ENCODE measurements around the gene SLC5A2. TPM values are rescaled to one million over a fixed set of nuclear protein-coding genes. Genes with fewer than 3 reads are reported as not detected.
A peak's percentile ranks its signal among the peaks of the same experiment; 100 is the strongest.
"Not testable (repeated sequence)": the region's sequence is repeated elsewhere in the genome, so short reads cannot be mapped to it uniquely, and the experiment has no call there.

Gene SLC5A2
- polyA plus RNA-seq, 10 donors = 5.1 to 13.0 (median 7.6) TPM

DNA sequence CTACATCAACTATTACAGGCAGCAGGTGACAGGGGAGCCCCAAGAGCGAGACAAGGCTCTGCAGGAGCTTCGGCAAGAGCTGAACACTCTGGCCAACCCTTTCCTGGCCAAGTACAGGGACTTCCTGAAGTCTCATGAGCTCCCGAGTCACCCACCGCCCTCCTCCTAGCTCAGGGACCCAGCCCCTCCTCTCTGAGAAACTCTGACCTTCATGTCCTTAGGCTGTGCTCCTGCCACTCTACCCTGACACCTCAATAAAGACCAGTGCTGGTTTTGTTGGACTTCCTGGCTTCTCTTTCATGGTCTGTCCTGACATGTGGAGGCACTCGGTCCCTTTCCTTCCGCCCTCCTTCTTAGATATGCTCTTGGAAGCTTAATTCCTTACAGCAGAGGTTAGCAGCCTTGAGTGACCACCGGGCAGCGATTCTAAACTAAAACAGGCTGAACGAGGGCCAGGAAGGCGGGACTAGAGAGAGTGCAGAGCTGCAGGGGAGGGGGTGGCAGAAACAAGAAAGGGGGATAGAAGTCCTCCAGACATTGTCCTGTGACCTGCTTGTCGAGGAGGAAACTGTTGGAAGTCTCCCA is 45.7 kb downstream of the SLC5A2 start:
- peak in 1 of 3 donors; percentile 19 for DNase-seq

DNA sequence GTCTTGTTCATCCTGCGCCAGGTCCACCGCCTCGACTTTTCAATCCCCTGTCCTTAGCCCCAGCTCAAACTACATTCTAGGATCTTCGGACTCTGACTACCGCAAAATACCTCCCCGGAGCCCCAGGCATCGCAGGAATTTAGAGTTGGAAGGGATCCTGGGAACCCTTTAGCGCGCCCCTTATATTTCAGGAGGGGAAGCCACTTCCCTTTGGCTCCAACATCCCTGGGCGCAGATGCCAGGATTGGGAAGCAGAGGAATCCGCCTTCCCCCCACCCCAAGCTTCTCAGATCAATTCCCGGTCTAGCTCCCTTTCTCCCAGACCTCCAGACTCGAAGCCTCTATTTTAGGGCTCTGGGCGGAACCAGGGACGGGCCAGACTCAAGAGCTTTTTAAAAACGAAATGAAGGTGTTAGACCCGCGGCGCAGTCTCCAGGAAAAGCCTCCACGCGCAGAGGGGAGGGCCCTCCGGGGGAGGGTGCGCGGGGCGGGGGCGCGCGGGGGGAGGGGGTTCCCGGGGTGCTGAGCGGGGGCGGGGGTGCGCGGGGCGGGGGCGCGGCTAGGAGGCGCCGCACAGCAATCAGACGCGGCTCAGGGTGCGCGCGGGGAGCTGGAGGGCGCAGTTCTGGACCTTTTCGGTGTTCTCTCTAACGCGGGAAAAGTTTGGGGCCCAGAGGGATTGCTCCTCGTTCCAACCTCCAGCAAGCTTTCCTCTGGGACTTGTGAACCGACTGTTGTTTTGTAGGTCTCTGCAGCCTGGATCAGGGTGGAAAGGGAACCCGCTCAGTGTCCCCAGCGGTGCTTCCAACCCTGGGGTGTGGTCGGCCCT is 46.4 kb downstream of the SLC5A2 start:
- peak; percentile 19 to 58 (median 35) for DNase-seq

GRCh38 chr16:31529937-31530312 is 47.0 kb downstream of the SLC5A2 start:
- no peak for DNase-seq

DNA sequence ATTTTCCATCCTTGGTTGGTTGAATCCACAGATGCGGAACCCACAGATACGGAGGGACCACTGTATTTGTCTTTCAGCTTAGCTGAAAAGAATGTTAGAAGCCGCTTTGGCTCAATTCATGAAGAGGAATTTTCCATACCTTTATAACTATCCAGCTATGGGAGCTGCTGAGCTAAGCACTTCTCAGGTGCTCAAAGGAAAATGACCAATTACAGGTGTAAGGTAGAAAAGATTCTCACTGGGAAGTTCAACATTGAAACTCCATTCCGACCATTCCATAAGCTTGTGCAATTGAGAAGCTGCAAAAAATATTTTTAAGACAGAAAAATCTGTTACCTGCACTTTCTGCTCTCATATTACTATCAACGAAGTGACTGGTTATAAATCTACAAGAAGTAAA is 47.5 kb downstream of the SLC5A2 start:
- no peak for DNase-seq

- DNase-seq = no peak
These were observed 48.2 kb downstream of the SLC5A2 start for GRCh38 chr16:31531096-31531495.

- no peak for DNase-seq
These were observed 49.2 kb downstream of the SLC5A2 start for GRCh38 chr16:31532120-31532519.

DNA sequence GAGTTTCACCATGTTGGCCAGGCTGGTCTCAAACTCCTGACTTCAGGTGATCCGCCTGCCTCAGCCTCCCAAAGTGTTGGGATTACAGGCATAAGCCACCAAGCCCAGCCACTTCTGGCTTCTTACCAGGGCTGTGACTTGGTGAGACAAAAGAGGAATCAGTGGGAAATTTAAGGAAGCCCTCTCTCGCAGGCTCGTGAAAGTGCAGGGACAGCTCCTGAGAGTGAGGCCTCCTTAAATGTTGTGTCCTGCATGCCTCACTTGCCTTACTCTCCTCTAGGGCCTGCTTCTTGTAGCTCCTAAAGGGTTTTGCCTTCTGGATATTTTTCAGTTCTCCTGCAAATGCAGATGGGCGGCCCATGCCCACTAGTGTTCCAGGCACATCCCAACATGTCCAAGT is 50.0 kb downstream of the SLC5A2 start:
- DNase-seq = no peak

DNA sequence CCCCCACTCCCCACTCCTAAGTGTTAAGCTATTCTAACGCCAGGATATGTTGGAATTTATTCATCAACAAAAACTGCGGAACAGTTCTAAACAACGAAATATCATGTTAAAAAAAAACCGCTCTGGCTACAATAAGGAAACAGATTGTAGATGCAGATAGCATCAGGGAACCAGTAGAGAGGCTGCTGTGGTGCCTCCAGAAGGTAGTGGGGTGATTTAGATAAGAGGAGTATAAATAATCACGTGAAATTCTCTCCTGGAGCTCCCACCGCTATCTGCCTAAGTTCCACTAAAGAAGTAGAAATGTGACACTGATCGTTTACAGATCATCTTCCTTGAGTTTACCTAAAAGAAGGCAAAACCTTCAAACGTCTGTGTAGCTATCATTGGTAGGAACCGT is 52.8 kb downstream of the SLC5A2 start:
- DNase-seq = no peak

DNA sequence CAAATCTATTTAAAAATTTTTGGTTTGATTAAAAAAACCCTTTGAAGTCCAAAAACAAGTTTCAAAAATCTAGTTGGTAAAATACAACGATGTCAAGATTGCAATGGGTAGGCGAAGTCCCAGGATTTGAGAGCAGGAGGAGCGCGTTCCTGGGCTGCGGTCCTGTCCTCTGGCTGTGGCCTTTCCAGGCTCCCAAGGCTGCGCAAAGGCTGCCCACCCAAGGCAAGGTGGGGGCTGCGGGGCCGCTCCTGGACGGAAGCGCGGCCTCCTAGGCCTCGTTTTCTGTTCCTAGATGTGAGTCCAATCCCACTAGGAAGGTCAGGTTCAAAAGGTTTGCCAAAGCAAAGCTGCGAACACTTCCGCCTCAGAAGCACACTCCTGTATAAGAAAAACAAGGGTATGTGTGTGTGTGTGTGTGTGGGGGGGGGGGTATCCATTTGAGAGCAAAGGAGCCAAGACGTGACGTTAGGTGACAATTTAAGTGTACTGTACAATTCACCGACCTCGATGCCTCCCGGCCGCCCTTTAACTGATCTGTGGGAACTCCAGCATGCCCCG is 54.0 kb downstream of the SLC5A2 start:
- no peak for DNase-seq

DNA sequence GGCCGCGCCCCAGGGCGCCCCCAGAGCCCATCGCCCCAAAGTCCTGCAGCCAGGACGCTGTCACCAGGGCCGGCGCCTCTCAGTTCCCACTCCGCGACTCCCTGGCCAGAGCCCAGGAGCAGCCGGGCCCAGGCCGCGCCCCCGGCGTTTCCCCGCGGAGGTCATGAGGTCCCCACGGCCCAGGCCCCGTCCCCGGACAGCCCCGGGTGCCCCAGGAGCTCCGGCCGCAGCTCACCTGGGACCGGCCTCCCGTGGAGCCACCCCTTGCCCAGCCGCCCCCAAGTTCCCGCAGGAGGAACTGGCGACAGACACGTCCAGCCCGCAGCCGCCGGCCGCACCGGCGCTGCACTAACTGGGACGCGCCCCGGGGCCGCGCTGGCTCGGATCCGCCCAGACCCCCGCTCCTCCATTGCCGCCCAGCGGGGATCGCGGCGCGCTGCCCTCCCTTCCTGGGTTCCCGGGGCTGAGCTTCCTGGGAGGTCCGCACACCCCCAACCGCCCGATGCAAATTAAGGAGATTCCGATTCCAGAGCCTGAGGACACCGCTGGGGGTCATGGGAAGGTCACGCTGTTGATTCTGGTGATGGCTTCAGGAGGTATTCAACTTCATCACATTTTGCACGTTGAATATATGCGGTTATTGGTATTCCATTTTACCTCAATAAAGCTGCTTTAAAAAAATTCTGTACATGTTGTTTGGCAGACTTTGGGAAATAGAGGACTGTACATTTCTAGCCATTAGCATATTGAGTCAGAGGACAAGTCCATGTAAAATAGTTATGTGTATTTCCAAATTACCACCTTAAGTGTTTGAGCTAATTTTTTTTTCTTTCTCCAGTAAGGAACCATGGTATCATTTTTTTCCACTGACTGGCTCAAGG is 54.7 kb downstream of the SLC5A2 start:
- peak in 1 of 3 donors; percentile 29 for DNase-seq

- DNase-seq = not testable (repeated sequence)
These were observed 55.3 kb downstream of the SLC5A2 start for GRCh38 chr16:31538243-31538598.

DNA sequence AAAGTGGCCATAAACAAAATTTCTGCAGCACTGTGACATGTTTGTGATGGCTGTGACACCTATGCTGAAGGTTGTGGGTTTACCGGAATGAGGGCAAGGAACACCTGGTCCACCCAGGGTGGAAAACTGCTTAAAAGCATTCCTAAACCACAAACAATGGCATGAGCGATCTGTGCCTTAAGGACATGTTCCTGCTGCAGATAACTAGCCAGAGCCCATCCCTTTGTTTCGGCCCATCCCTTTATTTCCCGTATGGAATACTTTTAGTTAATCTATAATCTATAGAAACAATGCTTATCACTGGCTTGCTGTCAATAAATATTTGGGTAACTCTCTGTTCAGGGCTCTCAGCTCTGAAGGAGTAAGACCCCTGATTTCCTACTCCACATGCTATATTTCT is 56.8 kb downstream of the SLC5A2 start:
- not testable (repeated sequence) for DNase-seq

Other genes starting within 250 kb of the SLC5A2 start
- 1 to 10 TPM; 3.0 to 4.9 (median 3.9) TPM for gene ITGAM, start 223.1 kb upstream of the SLC5A2 start, polyA plus RNA-seq (ENCODE audit: insufficient read length in 10 of 10)
- gene ITGAX, start 127.9 kb upstream of the SLC5A2 start, polyA plus RNA-seq (ENCODE audit: insufficient read length in 10 of 10) = 1 to 10 TPM in 4 of 10 donors, under 1 TPM in 6; 0.23 to 1.8 (median 0.89) TPM
- gene ITGAD, start 89.8 kb upstream of the SLC5A2 start, polyA plus RNA-seq (ENCODE audit: insufficient read length in 10 of 10) = 1 to 10 TPM in 4 of 10 donors, under 1 TPM in 5, not detected in 1; 0.26 to 1.7 (median 0.48) TPM
- 100 to 1,000 TPM; 174 to 388 (median 268) TPM for gene COX6A2, start 54.8 kb upstream of the SLC5A2 start, polyA plus RNA-seq (ENCODE audit: insufficient read length in 10 of 10)
- 1 to 10 TPM; 1.5 to 3.5 (median 2.4) TPM for gene ZNF843, start 40.3 kb upstream of the SLC5A2 start, polyA plus RNA-seq (ENCODE audit: insufficient read length in 10 of 10)
- 1 to 10 TPM; 5.2 to 9.0 (median 7.5) TPM for gene ARMC5, start 23.6 kb upstream of the SLC5A2 start, polyA plus RNA-seq (ENCODE audit: insufficient read length in 10 of 10)
- 100 to 1,000 TPM in 1 of 10 donors, 10 to 100 TPM in 9; 61.8 to 106 (median 81.9) TPM for gene TGFB1I1, start 11.0 kb upstream of the SLC5A2 start, polyA plus RNA-seq (ENCODE audit: insufficient read length in 10 of 10)
- gene RUSF1, start 25.3 kb downstream of the SLC5A2 start, polyA plus RNA-seq (ENCODE audit: insufficient read length in 10 of 10) = 10 to 100 TPM; 34.1 to 58.8 (median 44.6) TPM
- 10 to 100 TPM in 7 of 10 donors, 1 to 10 TPM in 3; 8.6 to 48.2 (median 14.0) TPM for gene AHSP, start 44.8 kb downstream of the SLC5A2 start, polyA plus RNA-seq (ENCODE audit: insufficient read length in 10 of 10)